Measurements from ENCODE around the gene ZC3H12C.
"Not testable (repeated sequence)": the region's sequence is repeated elsewhere in the genome, so short reads cannot be mapped to it uniquely, and the experiment has no call there.

Gene ZC3H12C

DNA sequence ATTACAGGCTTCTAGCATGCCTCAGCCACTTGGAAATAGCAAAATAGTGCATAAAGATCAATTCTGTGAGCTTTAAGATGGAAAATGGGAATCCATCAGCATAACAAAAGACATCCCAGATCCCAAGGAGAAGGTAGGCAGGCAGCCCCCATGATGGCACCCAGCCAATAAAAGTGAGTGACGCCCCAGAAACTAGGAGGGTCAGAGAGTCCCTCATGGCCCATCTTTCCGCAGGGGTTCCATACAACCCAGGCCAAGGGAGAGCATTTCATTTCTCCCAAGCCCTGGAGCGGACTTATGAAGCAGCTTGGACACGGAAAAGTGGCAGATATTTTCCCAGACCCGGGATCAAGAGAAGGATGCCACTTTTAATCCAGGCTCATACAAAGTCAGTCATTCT lies 93.3 kb downstream of the ZC3H12C start:
- DNase-seq: no peak

DNA sequence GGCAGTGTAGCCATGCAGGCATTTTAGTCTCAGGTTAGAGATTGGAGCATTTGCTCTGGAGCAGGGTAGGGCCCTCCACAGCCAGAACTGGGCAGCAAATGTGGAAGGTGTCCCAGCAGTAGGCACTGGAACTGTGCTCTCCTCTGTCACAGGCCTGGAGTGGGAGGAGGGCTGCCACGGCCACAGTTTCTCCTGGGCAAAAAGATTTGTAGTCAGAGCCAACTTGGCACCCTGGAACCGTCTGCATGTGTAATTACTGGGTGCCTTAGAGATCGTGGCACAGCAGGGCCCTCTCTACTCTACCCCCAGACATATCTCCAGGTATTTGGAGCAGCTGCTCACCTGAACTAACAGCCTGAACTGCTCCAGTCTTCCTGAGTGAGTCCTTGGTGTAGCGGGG lies 93.7 kb downstream of the ZC3H12C start:
- no peak for DNase-seq

DNA sequence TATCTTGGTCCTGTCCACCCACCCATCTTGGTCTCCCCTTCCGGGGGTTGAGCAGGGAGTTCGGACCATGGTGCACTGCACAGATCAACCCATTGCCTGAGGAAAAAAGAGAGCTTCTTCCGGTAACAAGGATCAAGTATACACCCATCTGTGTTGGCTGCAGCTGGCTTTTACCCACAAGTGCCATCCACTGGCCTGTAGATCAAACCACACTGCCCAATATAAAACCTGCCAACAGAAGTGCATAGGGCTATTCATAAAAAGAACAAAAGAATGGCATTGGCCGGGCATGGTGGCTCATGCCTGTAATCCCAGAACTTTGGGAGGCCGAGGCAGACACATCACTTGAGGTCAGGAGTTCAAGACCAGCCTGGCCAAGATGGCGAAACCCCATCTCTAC lies 94.5 kb downstream of the ZC3H12C start:
- DNase-seq: no peak

DNA sequence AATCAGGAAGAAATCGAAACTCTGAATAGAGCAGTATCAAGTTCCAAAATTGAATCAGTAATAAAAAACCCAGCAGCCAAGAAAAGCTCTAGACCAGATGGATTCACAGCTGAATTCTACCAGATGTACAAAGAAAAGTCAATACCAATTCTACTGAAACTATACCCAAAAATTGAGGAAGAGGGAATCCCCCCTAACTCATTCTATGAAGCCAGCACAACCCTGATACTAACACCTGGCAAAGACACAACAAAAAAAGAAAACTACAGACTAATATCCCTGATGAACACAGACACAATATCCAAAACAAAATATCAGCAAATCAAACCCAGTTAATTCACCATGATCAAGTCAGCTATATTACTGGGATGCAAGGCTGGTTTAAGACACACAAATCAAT lies 97.7 kb downstream of the ZC3H12C start:
- no peak for DNase-seq

DNA sequence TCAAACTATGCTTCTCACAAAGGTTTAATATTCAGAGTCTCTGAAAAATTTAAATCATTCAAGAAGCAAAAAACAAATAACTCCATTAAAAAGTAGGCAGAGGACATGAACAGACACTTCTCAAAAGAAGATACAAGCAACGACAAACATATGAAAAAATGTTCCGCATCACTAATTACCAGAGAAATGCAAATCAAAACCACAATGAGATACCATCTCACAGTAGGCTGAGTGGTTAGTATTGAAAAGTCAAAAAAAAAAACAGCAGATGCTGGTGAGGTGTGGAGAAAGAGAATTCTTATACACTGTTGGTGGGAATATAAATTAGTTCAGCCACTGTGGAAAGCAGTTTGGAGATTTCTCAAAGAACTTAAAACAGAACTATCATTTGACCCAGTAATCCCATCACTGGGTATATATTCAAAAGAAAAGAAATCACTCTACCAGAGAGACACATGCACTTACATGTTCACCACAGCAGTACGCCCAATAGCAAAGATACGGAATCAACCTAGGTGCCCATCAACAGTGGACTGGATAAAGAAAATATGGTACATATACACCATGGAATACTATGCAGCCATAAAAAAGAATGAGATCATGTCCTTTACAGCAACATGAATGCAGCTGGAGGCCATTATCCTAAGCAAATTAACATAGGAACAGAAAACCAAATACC lies 99.6 kb downstream of the ZC3H12C start:
- not testable (repeated sequence) for DNase-seq

DNA sequence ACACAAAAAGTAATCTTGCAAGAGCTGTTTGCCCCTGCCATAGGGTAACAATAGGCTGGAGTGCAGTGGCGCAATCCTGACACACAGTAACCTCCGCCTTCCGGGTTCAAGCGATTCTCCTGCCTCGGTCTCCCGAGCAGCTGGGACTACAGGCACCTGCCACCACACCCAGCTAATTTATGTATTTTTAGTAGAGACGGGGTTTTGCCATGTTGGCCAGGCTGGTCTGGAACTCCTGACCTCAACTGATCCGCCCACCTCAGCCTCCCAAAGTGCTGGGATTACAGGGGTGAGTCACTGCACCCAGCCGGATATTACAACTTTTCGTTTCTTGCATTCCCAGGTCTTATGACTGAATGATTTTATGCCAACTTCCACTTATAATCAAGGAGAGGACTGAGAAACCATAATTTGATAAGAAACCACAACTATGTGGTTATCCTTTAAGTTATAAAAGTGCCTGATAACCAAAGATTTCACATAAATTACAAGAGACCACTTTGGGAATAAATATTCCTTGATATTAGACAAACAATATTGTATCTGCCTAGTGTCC lies 101.1 kb downstream of the ZC3H12C start:
- not testable (repeated sequence) for DNase-seq

DNA sequence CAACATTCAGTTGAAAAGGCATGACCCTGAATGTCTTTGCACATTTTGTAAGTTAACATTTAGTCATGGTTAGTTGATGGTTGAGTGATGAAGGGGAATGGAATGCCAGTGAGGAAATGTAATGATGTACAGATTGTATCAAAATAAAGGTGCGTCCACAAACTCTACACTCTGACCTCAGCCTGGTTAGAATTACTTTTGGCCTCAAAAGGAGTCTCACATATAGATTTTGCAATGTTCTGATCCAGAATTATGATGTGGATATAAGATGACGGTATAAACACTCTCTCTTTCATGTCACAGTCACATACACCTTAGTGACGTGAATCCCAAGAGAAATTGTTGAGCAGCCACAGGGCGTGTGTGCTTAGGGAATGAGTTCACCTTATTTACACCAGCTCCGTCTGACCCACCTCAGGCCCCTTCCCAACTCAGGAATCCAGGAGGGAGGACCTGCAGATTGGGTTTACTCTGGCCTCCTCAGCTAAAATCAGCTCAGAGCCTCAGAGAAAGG lies 103.1 kb downstream of the ZC3H12C start:
- DNase-seq: no peak

DNA sequence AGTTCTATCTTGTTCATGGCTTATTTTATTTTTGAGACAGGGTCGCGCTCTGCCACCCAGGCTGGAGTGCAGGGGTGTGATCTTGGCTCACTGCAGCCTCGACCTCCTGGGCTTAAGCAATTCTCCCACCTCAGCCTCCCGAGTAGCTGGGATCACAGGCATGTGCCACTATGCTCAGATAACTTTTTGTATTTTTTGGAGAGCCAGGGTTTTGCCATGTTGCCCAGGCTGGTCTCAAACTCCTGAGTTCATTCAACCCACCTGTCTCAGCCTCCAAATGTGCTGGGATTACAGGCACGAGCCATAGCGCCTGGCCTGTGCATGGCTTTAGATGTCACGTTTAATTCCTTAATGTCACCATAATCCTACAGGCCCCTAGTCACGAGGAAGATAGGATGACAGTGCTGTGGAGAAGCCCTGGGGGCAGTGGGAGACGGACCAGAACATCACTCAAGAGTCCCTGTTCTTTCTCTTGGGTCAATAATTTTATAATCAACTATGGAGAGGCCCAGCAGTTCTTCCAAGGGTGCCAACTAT lies 103.8 kb downstream of the ZC3H12C start:
- no peak for DNase-seq

DNA sequence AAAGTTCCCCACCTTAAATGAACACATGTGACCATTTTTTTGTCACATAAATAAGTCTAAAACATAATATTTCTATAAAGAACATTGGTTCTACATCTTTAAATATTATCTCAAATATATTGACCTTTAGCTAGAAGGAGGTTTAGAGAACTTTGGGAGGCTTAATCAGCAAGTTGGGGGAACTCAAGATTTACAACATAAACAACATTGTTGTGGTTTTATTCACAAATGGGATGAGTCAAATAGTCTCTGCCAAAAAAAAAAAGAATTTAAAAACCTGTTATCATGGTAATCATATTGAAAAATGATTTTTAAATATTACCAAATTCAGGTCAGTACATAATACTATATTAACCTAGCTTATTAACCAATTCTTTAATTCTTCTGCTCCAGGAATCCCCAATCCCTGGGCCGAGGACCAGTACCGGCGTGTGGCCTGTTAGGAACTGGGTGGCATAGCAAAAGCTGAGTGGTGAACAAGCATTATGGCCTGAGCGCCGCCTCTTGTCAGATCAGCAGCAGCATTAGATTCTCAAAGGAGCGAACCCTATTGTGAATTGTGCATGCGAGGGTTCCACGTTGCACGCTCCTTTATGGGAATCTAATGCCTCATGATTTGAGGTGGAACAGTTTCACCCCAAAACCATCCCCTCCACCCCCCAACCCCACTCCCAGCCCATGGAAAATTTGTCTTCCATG lies 105.0 kb downstream of the ZC3H12C start:
- no peak for DNase-seq

DNA sequence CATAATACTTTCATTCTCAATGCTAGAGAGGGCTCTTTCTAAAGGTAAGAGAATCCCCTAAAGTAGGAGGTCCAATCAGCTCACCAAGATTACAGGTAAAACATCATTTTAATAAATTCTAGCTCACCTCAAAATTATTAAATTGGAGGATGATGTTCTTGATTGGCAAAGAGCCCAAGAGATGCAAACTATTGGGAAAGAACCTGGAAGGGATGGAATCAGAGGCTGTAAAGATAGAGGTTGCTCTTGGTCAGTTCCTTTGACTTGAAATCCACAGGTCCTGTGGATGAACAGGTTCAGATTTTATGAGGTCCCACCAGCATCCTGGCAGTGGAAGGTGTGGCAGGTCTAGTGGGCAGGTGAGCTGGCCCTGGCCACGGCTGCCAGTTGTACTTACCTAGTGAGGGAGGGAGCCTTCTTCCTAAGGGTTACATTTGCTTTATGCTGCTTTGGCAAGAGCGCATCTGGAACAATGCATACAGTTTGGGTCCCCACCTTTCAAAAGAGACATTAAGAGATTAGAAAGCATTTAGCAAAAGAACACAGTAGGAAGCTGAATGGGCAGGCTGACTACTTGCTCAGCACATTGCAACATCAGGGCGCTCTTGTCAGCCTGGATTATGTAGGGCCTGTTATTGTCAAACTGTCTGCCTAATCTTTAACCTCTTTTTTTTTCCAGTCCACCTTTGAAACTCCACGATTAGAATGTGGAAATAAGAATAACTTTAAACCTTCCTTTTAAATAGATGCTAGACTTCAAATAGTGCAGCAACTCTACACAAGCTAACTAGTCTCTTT lies 106.2 kb downstream of the ZC3H12C start:
- no peak for DNase-seq

DNA sequence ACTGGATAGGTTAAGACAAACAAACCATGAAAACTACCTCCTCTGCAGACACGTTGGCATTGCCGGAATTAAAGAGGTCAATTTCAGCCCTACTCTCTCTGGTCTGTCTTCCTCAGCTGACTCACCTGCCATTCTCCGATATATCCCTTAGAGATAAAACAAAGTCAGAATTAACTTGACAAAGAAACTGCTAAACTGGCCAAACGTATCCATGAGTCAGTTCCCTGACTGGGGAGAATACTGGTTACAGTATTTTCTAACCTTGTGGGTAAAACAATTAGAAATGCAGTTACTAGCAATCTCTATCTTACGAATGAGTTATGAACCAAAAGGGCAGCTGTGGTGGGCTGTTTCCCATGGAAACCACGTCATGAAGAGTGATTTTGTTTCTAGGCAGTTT lies 107.0 kb downstream of the ZC3H12C start:
- DNase-seq: no peak

DNA sequence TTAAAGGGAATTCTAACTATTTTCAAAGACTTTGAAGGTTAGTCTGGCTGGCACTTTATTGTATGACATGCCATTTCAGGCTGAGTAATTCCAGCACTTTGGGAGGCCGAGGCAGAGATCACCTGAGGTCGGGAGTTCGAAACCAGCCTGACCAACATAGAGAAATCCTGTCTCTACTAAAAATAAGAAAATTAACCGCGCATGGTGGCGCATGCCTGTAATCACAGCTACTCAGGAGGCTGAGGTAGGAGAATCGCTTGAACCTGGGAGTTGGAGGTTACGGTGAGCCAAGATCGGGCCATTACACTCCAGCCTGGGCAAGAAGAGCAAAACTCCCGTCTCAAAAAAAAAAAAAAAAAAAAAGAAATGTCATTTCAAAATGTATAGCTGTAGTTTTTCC lies 107.6 kb downstream of the ZC3H12C start:
- DNase-seq: no peak

DNA sequence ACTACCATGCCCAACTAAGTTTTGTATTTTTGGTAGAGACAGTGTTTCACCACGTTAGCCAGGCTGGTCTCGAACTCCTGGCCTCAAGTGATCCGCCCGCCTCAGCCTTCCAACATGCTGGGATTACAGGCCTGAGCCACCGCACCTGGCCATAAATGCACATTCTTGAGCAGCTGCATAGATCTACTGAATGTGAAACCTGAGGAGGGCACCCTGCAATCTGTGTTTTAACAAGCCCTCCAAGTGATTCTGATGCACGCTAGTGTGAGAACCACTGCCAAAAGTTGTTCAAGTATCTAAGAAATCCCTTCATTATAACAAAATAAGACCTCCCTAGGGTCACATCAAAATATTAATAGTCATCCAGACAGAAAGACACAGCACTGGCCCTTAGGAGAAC lies 113.9 kb downstream of the ZC3H12C start:
- no peak for DNase-seq

DNA sequence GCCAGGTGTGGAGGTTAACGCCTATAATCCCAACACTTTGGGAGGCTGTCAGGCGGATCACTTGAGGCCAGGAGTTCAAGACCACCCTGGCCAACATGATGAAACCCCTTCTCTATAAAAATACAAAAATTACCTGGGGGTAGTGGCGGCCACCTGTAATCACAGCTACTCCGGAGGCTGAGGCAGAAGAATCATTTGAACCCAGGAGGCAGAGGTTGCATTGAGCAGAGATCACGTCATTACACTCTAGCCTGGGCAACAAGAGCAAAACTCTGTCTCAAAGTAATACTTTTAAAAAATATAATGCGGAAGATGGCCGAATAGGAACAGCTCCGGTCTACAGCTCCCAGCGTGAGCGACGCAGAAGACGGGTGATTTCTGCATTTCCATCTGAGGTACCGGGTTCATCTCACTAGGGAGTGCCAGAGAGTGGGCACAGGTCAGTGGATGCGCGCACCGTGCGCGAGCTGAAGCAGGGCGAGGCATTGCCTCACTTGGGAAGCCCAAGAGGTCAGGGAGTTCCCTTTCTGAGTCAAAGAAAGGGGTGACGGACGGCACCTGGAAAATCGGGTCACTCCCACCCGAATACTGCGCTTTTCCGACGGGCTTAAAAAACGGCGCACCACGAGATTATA lies 115.6 kb downstream of the ZC3H12C start:
- peak; percentile 23 for DNase-seq

DNA sequence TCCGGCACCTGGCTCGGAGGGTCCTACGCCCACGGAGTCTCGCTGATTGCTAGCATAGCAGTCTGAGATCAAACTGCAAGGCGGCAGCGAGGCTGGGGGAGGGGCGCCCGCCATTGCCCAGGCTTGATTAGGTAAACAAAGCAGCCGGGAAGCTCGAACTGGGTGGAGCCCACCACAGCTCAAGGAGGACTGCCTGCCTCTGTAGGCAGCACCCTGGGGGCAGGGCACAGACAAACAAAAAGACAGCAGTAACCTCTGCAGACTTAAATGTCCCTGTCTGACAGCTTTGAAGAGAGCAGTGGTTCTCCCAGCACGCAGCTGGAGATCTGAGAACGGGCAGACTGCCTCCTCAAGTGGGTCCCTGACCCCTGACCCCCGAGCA lies 116.1 kb downstream of the ZC3H12C start:
- DNase-seq: not testable (repeated sequence)

DNA sequence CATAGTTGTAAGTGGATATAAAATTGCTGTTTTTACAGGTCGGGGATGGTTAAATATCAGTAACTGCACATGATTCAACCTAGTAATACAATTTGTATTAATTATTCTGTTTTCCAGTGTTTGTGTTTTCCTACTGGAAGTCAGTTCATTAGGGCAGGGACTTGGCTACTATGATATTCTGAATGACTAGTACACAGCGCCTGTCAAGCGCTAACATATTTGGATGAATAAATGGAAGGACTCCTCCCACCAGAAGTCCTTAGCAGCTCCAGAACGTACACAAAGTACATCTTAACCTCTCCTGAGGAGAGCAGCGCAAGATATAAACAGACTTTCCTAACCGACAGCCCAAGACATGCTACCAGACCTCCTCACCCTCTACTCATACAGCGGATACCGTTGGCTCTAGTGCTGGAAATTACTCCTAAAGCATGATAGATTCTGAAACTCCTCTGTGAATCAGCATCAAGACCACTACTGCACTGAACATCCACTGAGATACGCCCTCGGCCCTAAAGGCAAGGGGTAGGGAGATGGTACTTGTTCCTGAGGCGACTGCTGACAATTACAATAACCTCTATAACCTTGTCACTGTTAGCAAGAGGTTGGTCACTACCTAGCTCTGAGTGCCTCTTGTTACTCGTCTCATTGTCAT lies 124.2 kb downstream of the ZC3H12C start:
- DNase-seq: no peak

DNA sequence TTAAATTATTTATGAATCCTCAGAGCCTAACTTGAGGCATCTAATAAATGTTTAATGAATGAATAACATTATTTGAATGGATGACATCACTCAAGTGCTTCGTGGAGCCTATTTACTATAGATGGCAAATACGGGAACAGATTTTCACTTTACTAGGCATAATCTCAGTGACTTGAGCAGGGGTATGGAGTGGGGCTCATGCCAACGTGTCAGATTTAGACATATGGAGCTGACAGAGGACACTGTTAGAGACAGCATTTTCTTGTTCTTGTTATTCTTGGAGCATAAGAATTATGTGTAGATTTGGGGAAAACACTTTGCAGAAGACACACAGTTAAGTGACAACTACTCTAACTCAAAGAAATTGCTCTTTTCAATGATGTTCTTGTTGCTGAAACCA lies 124.7 kb downstream of the ZC3H12C start:
- no peak for DNase-seq

DNA sequence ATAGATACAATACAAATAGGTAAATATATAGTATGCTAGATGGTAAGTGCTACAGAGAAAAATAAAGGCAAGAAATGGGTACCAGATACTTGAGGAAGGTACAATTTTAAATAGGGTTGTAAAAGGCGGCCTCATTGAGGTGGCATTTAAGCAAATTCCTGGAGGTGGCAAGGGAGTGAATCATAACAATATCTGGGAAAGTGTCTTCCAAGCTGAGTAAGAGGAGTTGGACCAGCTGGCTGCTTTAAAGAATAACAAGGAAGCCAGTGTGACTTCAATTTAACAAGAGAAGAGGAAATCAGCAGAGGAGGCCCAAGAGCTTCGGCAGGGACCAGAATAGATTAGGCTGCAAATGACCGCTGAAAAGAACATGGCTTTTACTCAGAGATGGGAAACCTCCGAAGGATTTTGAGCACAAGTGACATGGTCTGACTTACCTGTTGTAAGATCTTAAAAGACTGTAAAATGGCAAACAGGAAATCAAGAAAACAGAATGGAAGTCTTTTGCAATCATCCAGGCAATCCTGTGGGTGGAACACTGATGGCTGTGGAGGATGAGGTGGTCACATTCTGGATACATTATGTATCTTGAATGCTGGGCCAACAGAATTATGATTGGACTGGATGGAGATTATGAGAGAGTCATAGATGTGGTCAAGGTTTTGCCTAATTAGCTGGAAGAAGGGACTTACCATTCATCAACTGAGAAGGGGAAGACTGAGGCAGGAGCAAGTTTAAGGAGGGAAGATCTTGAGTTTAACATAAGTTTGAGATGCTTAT lies 126.0 kb downstream of the ZC3H12C start:
- no peak for DNase-seq

Measured in DMS53 (cell line).